ENCODE measurements around the gene IFI44.

The IFI44 gene

GRCh38 chr1:78627321-78627720 is 22.3 kb upstream of the IFI44 start:
- no peak for DNase-seq (ENCODE audit: extremely low read depth, low read depth)

DNA sequence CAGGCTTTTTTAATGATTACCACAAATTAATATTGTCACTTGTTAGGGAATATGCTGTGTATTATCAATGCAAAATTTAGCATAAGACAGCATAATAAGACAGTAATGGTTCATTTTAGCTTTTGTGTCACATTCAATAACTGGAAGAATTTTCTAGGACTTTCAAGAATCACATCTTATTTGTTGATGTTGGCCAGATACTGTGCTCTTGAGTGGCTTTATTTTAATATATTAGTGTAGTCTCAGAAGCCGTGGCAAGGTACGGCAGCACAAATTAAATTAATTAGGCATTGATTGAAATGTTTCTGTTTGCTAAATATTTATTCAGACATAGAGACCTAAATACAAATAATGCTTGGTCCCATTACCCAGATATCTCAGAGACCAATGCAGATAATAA is 19.0 kb upstream of the IFI44 start:
- DNase-seq (ENCODE audit: extremely low read depth, low read depth) = no peak
- no peak for TF ChIP-seq CTCF (IDR thresholded peaks at IDR 0.05; ENCODE audit: low read depth, low read length)

More at GRCh38 chr1:78627321-78627720, 22.3 kb upstream of the IFI44 start:
- no peak for TF ChIP-seq CTCF (IDR thresholded peaks at IDR 0.05; ENCODE audit: low read depth, low read length)

DNA sequence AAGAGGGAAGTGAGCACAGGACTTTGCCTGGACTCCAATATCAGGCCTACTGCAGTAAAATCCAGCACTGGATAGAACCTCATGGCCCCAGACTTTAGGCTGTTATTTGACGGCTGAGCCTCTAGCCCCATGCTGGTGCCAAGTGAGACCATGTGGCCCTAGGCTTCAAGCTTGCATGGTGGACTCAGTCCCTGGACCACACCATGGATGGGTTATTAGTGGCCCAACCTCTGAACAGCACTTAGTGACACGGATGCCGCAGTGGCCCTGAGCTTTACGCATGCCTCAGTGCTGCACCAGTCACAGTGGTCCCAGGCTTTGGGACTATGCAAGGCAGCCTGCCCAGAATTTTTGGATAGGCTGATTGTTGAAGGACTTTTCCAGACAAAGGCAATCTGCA is 16.4 kb upstream of the IFI44 start:
- no peak for TF ChIP-seq CTCF (IDR thresholded peaks at IDR 0.05; ENCODE audit: low read depth, low read length)
- DNase-seq (ENCODE audit: extremely low read depth, low read depth) = no peak

- DNase-seq (ENCODE audit: extremely low read depth, low read depth) = no peak
- no peak for TF ChIP-seq CTCF (IDR thresholded peaks at IDR 0.05; ENCODE audit: low read depth, low read length)
Measured at GRCh38 chr1:78640462-78640861, 9.2 kb upstream of the IFI44 start.

DNA sequence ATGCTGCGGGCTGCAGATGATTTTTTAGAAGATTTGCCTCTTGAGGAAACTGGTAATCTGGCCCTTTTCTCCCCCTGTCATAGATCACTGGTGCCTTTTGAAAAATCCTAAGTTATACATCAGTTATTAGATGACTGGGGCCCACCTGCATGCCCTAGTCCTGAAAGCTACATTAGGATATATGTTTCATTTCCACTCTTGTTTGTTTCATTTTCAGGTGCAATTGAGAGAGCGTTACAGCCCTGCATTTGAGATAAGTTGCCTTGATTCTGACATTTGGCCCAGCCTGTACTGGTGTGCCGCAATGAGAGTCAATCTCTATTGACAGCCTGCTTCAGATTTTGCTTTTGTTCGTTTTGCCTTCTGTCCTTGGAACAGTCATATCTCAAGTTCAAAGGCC is 8.1 kb upstream of the IFI44 start:
- DNase-seq (ENCODE audit: extremely low read depth, low read depth) = no peak
- no peak for TF ChIP-seq CTCF (IDR thresholded peaks at IDR 0.05; ENCODE audit: low read depth, low read length)

- no peak for TF ChIP-seq CTCF (IDR thresholded peaks at IDR 0.05; ENCODE audit: low read depth, low read length)
- DNase-seq (ENCODE audit: extremely low read depth, low read depth) = no peak
Measured at GRCh38 chr1:78645723-78646122, 3.9 kb upstream of the IFI44 start.

DNA sequence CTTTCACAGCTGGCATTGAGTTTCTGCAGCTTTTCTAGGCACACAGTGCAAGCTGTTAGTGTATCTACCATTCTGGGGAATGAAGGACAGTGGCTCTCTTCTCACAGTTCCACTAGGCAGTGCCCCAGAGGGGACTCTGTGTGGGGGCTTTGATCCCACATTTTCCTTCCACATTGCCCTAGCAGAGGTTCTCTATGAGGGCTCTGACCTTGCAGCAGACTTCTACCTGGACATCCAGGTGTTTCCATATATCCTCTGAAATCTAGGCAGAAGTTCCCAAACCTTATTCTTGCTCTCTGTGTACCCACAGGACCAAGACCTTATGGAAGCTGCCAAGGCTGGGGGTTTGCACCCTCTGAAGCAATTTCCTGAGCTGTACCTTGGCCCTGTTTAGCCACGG is 2.4 kb upstream of the IFI44 start:
- no peak for DNase-seq (ENCODE audit: extremely low read depth, low read depth)
- no peak for TF ChIP-seq CTCF (IDR thresholded peaks at IDR 0.05; ENCODE audit: low read depth, low read length)

Measured in AG09319 (cell line).